SK-N-SH treated with all-trans-retinoic acid at 6 μM for 48 hours (cell line): ENCODE data around the gene OR4E1.
"Not testable (repeated sequence)": the region's sequence is repeated elsewhere in the genome, so short reads cannot be mapped to it uniquely, and the experiment has no call there.

ENCODE experiments used
- ATAC-seq: fragments of 200-7000 bp; cut with Tn5 transposase; 3 replicates; pipeline ENCODE4 v1.9.1; 2020; ENCODE audit warnings: mild to moderate bottlenecking, moderate library complexity
- BACH2 ChIP-seq: fragments of 250-450 bp; sonication (Bioruptor Pico); IDR thresholded peaks from 2 replicates; pipeline ENCODE4 v1.9.0; 2021; ENCODE audit warnings: mild to moderate bottlenecking, borderline replicate concordance
- CREB5 ChIP-seq: fragments of 250-450 bp; sonication (Bioruptor Pico); IDR thresholded peaks from 2 replicates; pipeline ENCODE4 v1.5.1; 2020; ENCODE audit warnings: low read depth, mild to moderate bottlenecking, moderate library complexity
- CSRNP3 ChIP-seq: fragments of 250-450 bp; sonication (Bioruptor Pico); IDR thresholded peaks from 2 replicates; pipeline ENCODE4 v1.5.1; 2021; ENCODE audit warnings: mild to moderate bottlenecking, moderate library complexity
- GLIS3 ChIP-seq: fragments of 250-450 bp; sonication (Bioruptor Pico); IDR thresholded peaks from 2 replicates; pipeline ENCODE4 v1.5.0; 2020; ENCODE audit warnings: mild to moderate bottlenecking, moderate library complexity
- OSR1 ChIP-seq: fragments of 250-450 bp; sonication (Bioruptor Pico); IDR thresholded peaks from 2 replicates; pipeline ENCODE4 v1.8.0; 2022; ENCODE audit warnings: moderate library complexity, mild to moderate bottlenecking, inconsistent platforms
- PATZ1 ChIP-seq: fragments of 250-450 bp; sonication (Bioruptor Pico); IDR thresholded peaks from 2 replicates; pipeline ENCODE4 v1.8.0; 2020; ENCODE audit warnings: mild to moderate bottlenecking, moderate library complexity, borderline replicate concordance
- PPARA ChIP-seq: fragments of 250-450 bp; sonication (Bioruptor Pico); IDR thresholded peaks from 2 replicates; pipeline ENCODE4 v1.5.0; 2020; ENCODE audit warnings: mild to moderate bottlenecking, borderline replicate concordance
- RARB ChIP-seq: fragments of 250-450 bp; sonication (Bioruptor Pico); IDR thresholded peaks from 2 replicates; pipeline ENCODE4 v1.8.0; 2021; ENCODE audit warnings: mild to moderate bottlenecking, moderate library complexity
- SNAI2 ChIP-seq: fragments of 250-450 bp; sonication (Bioruptor Pico); IDR thresholded peaks from 2 replicates; pipeline ENCODE4 v1.5.0; 2020; ENCODE audit warnings: mild to moderate bottlenecking, moderate library complexity
- TCF4 ChIP-seq: fragments of 250-450 bp; sonication (Bioruptor Pico); IDR thresholded peaks from 2 replicates; pipeline ENCODE4 v1.8.0; 2021; ENCODE audit warnings: mild to moderate bottlenecking, moderate library complexity, borderline replicate concordance
- TOX ChIP-seq: fragments of 250-450 bp; sonication (Bioruptor Pico); IDR thresholded peaks from 2 replicates; pipeline ENCODE4 v1.8.0; 2021; ENCODE audit warnings: mild to moderate bottlenecking, moderate library complexity, borderline replicate concordance
- TSHZ2 ChIP-seq: fragments of 250-450 bp; sonication (Bioruptor Pico); IDR thresholded peaks from 2 replicates; pipeline ENCODE4 v1.5.0; 2020; ENCODE audit warnings: mild to moderate bottlenecking, moderate library complexity
- ZC3H10 ChIP-seq: fragments of 250-450 bp; sonication (Bioruptor Pico); IDR thresholded peaks from 2 replicates; pipeline ENCODE4 v1.5.1; 2021; ENCODE audit warnings: mild to moderate bottlenecking, moderate library complexity
- ZFP3 ChIP-seq: fragments of 250-450 bp; sonication (Bioruptor Pico); IDR thresholded peaks from 2 replicates; pipeline ENCODE4 v1.5.0; 2020; ENCODE audit warnings: mild to moderate bottlenecking, moderate library complexity
- ZFP30 ChIP-seq: fragments of 450-650 bp; formaldehyde crosslinking; IDR thresholded peaks from 2 replicates; pipeline ENCODE4 v1.5.0; 2022; ENCODE audit warnings: mild to moderate bottlenecking, moderate library complexity
- ZNF565 ChIP-seq: fragments of 450-650 bp; formaldehyde crosslinking; conservative IDR thresholded peaks from 2 replicates; pipeline ENCODE4 v1.5.0; 2020; ENCODE audit warnings: low read depth, mild to moderate bottlenecking, moderate library complexity
- ZNF8 ChIP-seq: fragments of 450-650 bp; formaldehyde crosslinking; IDR thresholded peaks from 2 replicates; pipeline ENCODE4 v1.5.0; 2020; ENCODE audit warnings: mild to moderate bottlenecking, moderate library complexity
- TF ChIP-seq, protein P1 (sequence below): fragments of 250-450 bp; sonication (Bioruptor Pico); IDR thresholded peaks from 2 replicates; pipeline ENCODE4 v1.8.0; 2021; ENCODE audit warnings: low read depth, mild to moderate bottlenecking, moderate library complexity, borderline replicate concordance

The OR4E1 gene

DNA sequence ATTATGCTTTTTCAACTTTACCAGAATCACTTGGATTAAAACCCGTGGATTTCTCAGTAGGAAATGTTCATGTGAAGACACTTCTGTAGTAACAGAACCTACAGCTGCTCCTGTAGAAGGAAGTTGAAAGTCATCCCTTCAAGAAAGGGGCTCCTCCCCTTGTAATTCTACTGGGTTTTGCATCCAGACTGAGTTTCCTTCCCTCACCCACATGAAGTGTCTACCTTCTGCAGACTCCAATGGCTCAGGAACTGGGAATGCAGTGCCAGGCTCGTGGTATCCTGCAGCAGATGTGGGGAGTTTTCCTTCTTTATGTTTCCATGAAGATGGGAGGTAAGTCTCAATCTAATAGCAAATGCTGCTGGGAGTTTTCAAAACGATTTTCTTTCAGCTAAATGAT, 30.9 kb downstream of the OR4E1 start (continued):
- TF ChIP-seq GLIS3 (CRISPR knock-in tag) (no peak), ZC3H10 (CRISPR knock-in tag) (no peak), PPARA (CRISPR knock-in tag) (no peak)

GRCh38 chr14:21634840-21635239, 38.8 kb downstream of the OR4E1 start, which contains the start of gene OR10G2:
Gene OR10G2, minus strand, starts transcription at chr14:21634940. Its CDS starts 98 bp downstream, at chr14:21634842.
- ATAC-seq: no peak

DNA sequence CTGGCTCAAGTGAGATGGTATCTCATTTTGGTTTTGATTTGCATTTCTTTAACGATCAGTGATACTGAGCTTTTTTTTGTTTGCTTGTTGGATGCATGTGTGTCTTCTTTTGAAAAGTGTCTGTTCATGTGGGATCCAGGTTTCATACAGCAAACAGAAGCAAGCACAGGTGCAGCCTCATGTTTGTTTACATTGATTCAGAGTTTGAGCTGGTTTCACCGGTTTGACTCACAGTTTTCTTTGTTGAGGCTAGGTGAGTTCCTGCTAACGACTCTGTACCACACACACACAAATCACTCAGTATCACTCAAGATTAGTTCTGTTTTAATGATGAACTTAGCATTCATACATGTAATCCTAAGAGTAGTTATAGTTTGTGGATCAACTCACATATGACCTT, 42.5 kb downstream of the OR4E1 start:
- no peak for ATAC-seq
- TF ChIP-seq ZNF565 (CRISPR knock-in tag): no peak
- no peak for TF ChIP-seq TSHZ2 (CRISPR knock-in tag)
- TF ChIP-seq SNAI2: no peak
- TF ChIP-seq ZNF8: no peak
- no peak for TF ChIP-seq ZC3H10 (CRISPR knock-in tag)
- TF ChIP-seq PATZ1 (CRISPR knock-in tag): no peak
- no peak for TF ChIP-seq TOX (CRISPR knock-in tag)
- no peak for TF ChIP-seq ZFP30 (CRISPR knock-in tag)
- no peak for TF ChIP-seq ZFP3
- no peak for TF ChIP-seq OSR1 (CRISPR knock-in tag)
- no peak for TF ChIP-seq PPARA (CRISPR knock-in tag)
- no peak for TF ChIP-seq TCF4 (CRISPR knock-in tag)
- no peak for TF ChIP-seq GLIS3 (CRISPR knock-in tag)
- no peak for TF ChIP-seq BACH2
- TF ChIP-seq CREB5 (CRISPR knock-in tag): no peak

More at GRCh38 chr14:21634840-21635239, 38.8 kb downstream of the OR4E1 start, which contains the start of gene OR10G2:
- TF ChIP-seq BACH2 (no peak), OSR1 (CRISPR knock-in tag) (no peak), ZFP30 (CRISPR knock-in tag) (no peak), ZNF565 (CRISPR knock-in tag) (no peak), ZFP3 (no peak), CSRNP3 (CRISPR knock-in tag) (no peak), RARB (CRISPR knock-in tag) (no peak), ZC3H10 (CRISPR knock-in tag) (no peak), SNAI2 (no peak)
- TF ChIP-seq, protein P1, sequence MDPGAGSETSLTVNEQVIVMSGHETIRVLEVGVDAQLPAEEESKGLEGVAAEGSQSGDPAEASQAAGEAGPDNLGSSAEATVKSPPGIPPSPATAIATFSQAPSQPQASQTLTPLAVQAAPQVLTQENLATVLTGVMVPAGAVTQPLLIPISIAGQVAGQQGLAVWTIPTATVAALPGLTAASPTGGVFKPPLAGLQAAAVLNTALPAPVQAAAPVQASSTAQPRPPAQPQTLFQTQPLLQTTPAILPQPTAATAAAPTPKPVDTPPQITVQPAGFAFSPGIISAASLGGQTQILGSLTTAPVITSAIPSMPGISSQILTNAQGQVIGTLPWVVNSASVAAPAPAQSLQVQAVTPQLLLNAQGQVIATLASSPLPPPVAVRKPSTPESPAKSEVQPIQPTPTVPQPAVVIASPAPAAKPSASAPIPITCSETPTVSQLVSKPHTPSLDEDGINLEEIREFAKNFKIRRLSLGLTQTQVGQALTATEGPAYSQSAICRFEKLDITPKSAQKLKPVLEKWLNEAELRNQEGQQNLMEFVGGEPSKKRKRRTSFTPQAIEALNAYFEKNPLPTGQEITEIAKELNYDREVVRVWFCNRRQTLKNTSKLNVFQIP (CRISPR knock-in tag): no peak
- TF ChIP-seq, all 23 proteins: peak for 0

DNA sequence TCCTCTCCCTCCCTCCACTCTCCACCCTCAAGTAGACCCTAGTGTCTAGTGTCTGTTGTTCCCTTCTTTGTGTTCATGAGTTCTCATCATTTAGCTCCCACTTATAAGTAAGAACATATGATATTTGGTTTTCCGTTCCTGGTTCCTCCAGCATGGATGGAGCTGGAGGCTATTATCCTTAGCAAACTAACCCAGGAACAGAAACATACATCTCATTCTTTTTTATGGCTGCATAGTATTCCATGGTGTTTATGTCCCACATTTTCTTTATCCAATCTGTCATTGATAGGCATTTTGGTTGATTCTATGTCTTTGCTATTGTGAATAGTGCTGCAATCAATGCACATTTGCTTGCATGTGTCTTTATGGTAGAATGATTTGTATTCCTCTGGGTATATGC, 43.1 kb downstream of the OR4E1 start:
- ATAC-seq: not testable (repeated sequence)
